Fibroblast of lung (primary cell): ENCODE results near the gene CARS1. TPM values are rescaled to one million over a fixed set of nuclear protein-coding genes. Genes with fewer than 3 reads are reported as not detected.

Source experiments
- DNase-seq, 2 donors: peaks; one replicate each; pipeline versions ENCODE4 v3.0.0 to v3.0.0-alpha.2; 2010; ENCODE audit warnings: low read depth in 2 of 2
- H2AFZ ChIP-seq: 2 replicates; pipeline ENCODE4 v1.5.1; 2012; ENCODE audit warnings: low read length, control low read depth, inconsistent platforms
- H3K27ac ChIP-seq: 2 replicates; pipeline ENCODE4 v1.5.1; 2011; ENCODE audit warnings: low read length, control low read depth; ENCODE audit not compliant: insufficient read depth
- H3K27me3 ChIP-seq: 2 replicates; pipeline ENCODE4 v1.5.1; 2011; ENCODE audit warnings: mild to moderate bottlenecking, low read length; ENCODE audit not compliant: control insufficient read depth, insufficient read depth
- H3K36me3 ChIP-seq: 2 replicates; pipeline ENCODE4 v1.5.1; 2011; ENCODE audit warnings: low read length; ENCODE audit not compliant: control insufficient read depth, insufficient read depth
- H3K4me1 ChIP-seq: 2 replicates; pipeline ENCODE4 v1.5.1; 2011; ENCODE audit warnings: low read length; ENCODE audit not compliant: control insufficient read depth, insufficient read depth; ENCODE audit errors: extremely low read depth
- H3K4me2 ChIP-seq: 2 replicates; pipeline ENCODE4 v1.5.1; 2011; ENCODE audit warnings: low read length, control low read depth; ENCODE audit not compliant: insufficient read depth; ENCODE audit errors: extremely low read depth
- H3K4me3 ChIP-seq, 4 experiments: fragments of 200-600 bp in 1 of 4; sonication (generic) in 1 of 4; replicated peaks in 1 of 4; 2 replicates each; pipeline ENCODE4 v1.5.1; 2011 to 2016; ENCODE audit warnings: low read length in 4 of 4, low read depth in 3 of 4, mild to moderate bottlenecking in 3 of 4, control low read depth in 2 of 4, inconsistent platforms in 1 of 4, mixed read lengths in 1 of 4; ENCODE audit not compliant: insufficient read depth in 1 of 4; ENCODE audit errors: control extremely low read depth in 1 of 4
- H3K79me2 ChIP-seq: 2 replicates; pipeline ENCODE4 v1.5.1; 2012; ENCODE audit warnings: mild to moderate bottlenecking, low read length, inconsistent platforms; ENCODE audit not compliant: control insufficient read depth, insufficient read depth
- H3K9ac ChIP-seq: 2 replicates; pipeline ENCODE4 v1.5.1; 2011; ENCODE audit warnings: mild to moderate bottlenecking, low read length, control low read depth; ENCODE audit not compliant: insufficient read depth
- H3K9me3 ChIP-seq: 2 replicates; pipeline ENCODE4 v1.5.1; 2012; ENCODE audit warnings: low read depth, low read length; ENCODE audit not compliant: control insufficient read depth, insufficient read depth
- H4K20me1 ChIP-seq: 2 replicates; pipeline ENCODE4 v1.5.1; 2011; ENCODE audit warnings: low read length; ENCODE audit not compliant: control insufficient read depth, insufficient read depth; ENCODE audit errors: extremely low read depth
- CTCF ChIP-seq, 2 donors: IDR thresholded peaks in 1 of 2; conservative IDR thresholded peaks in 1 of 2; 1 replicate in 1 of 2; 2 replicates in 1 of 2; pipeline ENCODE4 v1.5.1; 2011 to 2012; ENCODE audit warnings: low read length in 2 of 2, control low read depth in 1 of 2, inconsistent platforms in 1 of 2, low read depth in 1 of 2, mild to moderate bottlenecking in 1 of 2
- EZH2 ChIP-seq: IDR thresholded peaks from 2 replicates; pipeline ENCODE4 v1.5.1; 2012; ENCODE audit warnings: low read length, control low read depth, mild to moderate bottlenecking; ENCODE audit errors: missing control alignments
- polyA plus RNA-seq, 2 donors: library from polyadenylated mRNA; depleted of rRNA in 1 of 2; stranded (reverse) in 1 of 2; unstranded in 1 of 2; fragments of >200 nt; gene quantifications; 2 replicates each; pipeline ENCODE4 v1.2.1, GENCODE V29; 2011 to 2012; ENCODE audit warnings: missing spikeins in 1 of 2
- total RNA-seq: library from RNA; depleted of rRNA; stranded (reverse); fragments of >200 nt; gene quantifications from 2 replicates; pipeline ENCODE4 v1.2.1, GENCODE V29; 2014

The CARS1 gene
- total and polyA plus RNA-seq, 2 donors (not counting 1 experiment from before 2014, with no cell fraction given) = 67.5 to 149 TPM

- H3K79me2 ChIP-seq = no peaks in the 10 kb centered on the region
- H3K4me1 ChIP-seq = peaks cover 5% of the 10 kb centered on the region
- H3K9me3 ChIP-seq = no peaks in the 10 kb centered on the region
- H4K20me1 ChIP-seq = no peaks in the 10 kb centered on the region
- H2AFZ ChIP-seq = no peak overlapping the region
- H3K9ac ChIP-seq = no peak overlapping the region
- H3K4me3 ChIP-seq = no peak overlapping the region
- TF ChIP-seq CTCF (conservative IDR thresholded peaks at IDR 0.05 in 1 of 2, IDR thresholded peaks at IDR 0.05 in 1 of 2; ENCODE audit: low read depth in 1 of 2, low read length in 2 of 2) = no peak
- no peak for TF ChIP-seq EZH2
- peaks cover 42% of the 10 kb centered on the region for H3K36me3 ChIP-seq
- no peaks in the 10 kb centered on the region for H3K27me3 ChIP-seq
- H3K27ac ChIP-seq = no peak overlapping the region
- H3K4me2 ChIP-seq = no peak overlapping the region
- DNase-seq = no peak
These were observed 54.8 kb downstream of the CARS1 start for GRCh38 chr11:3002351-3002861.

GRCh38 chr11:3001496-3001895 lies 55.7 kb downstream of the CARS1 start:
- DNase-seq = peak in 1 of 2 donors; percentile 40
- H3K79me2 ChIP-seq = no peaks in the 10 kb centered on the region
- H4K20me1 ChIP-seq = no peaks in the 10 kb centered on the region
- no peak overlapping the region for H3K27ac ChIP-seq
- no peak overlapping the region for H3K4me2 ChIP-seq
- H3K4me1 ChIP-seq = peaks cover 5% of the 10 kb centered on the region
- H2AFZ ChIP-seq = no peak overlapping the region
- no peak overlapping the region for H3K4me3 ChIP-seq
- no peaks in the 10 kb centered on the region for H3K27me3 ChIP-seq
- H3K36me3 ChIP-seq = peaks cover 39% of the 10 kb centered on the region
- TF ChIP-seq CTCF (conservative IDR thresholded peaks at IDR 0.05 in 1 of 2, IDR thresholded peaks at IDR 0.05 in 1 of 2; ENCODE audit: low read depth in 1 of 2, low read length in 2 of 2) (no peak), EZH2 (no peak)
- no peaks in the 10 kb centered on the region for H3K9me3 ChIP-seq
- no peak overlapping the region for H3K9ac ChIP-seq

DNA sequence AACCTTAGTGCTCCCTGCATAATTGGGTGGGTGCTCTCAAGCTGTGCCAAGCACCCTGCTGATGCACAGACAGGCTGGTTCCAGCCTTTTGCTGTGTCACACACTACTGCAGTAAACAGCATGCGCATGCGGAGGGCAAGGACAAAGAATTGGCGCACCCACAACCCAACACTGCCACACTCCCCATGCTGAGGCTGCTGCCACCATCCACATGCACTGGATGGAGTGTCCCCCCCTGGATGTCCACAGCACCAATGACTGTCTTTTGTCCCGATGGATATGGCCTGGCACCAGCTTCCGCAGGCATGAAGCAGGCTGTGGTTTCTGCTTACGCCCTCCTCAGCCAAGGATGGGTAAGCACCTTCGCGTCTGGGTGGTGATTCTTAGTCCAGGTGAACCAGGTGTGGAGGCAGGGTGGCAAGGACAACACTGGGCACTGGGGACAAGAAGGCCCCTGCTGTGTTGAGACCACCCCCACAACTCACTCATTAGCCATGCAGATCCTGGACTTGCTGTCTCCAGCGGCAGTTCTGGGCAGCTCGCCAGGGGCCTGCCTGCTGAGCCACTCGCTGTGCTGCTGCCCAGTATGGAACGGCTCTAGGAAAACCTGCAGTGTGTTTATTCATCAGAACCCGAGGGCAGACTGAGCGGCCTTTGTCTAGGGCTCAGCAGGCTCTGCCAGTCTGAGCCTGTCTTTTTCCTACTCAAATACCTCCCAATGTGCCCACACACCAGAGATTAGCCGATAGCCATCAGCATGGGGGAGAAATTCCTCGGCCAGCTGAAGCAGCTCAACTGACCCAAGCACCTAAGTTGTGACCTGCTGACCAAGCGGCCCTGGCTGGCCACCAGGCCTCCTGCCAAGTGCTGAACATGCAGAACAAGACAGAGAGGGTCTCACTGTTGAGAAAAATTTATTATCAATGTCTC lies 56.9 kb downstream of the CARS1 start:
- Histone ChIP-seq H3K27ac (no peak overlapping the region), H3K4me2 (no peak overlapping the region)

More for the DNA sequence above, 56.9 kb downstream of the CARS1 start:
- Histone ChIP-seq H3K4me1 (peaks cover 5% of the 10 kb centered on the region), H3K27me3 (no peaks in the 10 kb centered on the region), H3K4me3 (no peak overlapping the region), H3K79me2 (no peaks in the 10 kb centered on the region), H2AFZ (no peak overlapping the region), H3K9ac (no peak overlapping the region), H4K20me1 (no peaks in the 10 kb centered on the region), H3K36me3 (peaks cover 35% of the 10 kb centered on the region), H3K9me3 (no peaks in the 10 kb centered on the region)
- peak; percentile 59 to 81 for DNase-seq
- TF ChIP-seq CTCF (conservative IDR thresholded peaks at IDR 0.05 in 1 of 2, IDR thresholded peaks at IDR 0.05 in 1 of 2; ENCODE audit: low read depth in 1 of 2, low read length in 2 of 2) (no peak), EZH2 (no peak)
